Peyer's patch (tissue), 4 donors: ENCODE measurements around the gene NANOGP8. TPM values are rescaled to one million over a fixed set of nuclear protein-coding genes. Genes with fewer than 3 reads are reported as not detected.

Experiments used
- DNase-seq, 3 donors: peaks; one replicate each; pipeline ENCODE4 v3.0.0-alpha.2; 2017 to 2019
- H3K27ac ChIP-seq, 4 donors: fragments of 200-600 bp; sonication (generic); one replicate each; pipeline ENCODE4 v1.5.1; 2016 to 2019
- H3K27me3 ChIP-seq, 2 donors: fragments of 200-600 bp; sonication (generic); one replicate each; pipeline ENCODE4 v1.5.1; 2019
- H3K36me3 ChIP-seq, 3 donors: fragments of 200-600 bp; sonication (generic); one replicate each; pipeline ENCODE4 v1.5.1; 2016 to 2019
- H3K4me1 ChIP-seq, 4 donors: fragments of 200-600 bp; sonication (generic); one replicate each; pipeline ENCODE4 v1.5.1; 2016 to 2019
- H3K4me3 ChIP-seq, 4 donors: fragments of 200-600 bp; sonication (generic); 1 replicate in 3 of 4; 2 replicates in 1 of 4; pipeline ENCODE4 v1.5.1; 2016 to 2019; ENCODE audit warnings: mild to moderate bottlenecking in 1 of 4
- H3K9me3 ChIP-seq, 4 donors: fragments of 200-600 bp; sonication (generic); one replicate each; pipeline ENCODE4 v1.5.1; 2016 to 2019; ENCODE audit warnings: mild to moderate bottlenecking in 1 of 4
- POLR2A ChIP-seq, 2 donors: fragments of 450-650 bp; IDR thresholded peaks; one replicate each; pipeline ENCODE4 v1.5.1; 2017; ENCODE audit warnings: antibody characterized with exemption in 2 of 2, mild to moderate bottlenecking in 2 of 2, moderate library complexity in 2 of 2
- total RNA-seq, 4 donors: library from RNA; depleted of rRNA; stranded (reverse); fragments of >200 nt; gene quantifications; one replicate each; pipeline ENCODE4 v1.1.0, GENCODE V29; 2016
- TF ChIP-seq, protein P1 (sequence below), 6 experiments: fragments of 450-650 bp in 4 of 6; fragments of 200-600 bp in 2 of 6; sonication (generic) in 1 of 6; IDR thresholded peaks; one replicate each; pipeline ENCODE4 v1.5.1; 2017 to 2019; ENCODE audit warnings: antibody characterized with exemption in 6 of 6, mild to moderate bottlenecking in 3 of 6, moderate library complexity in 1 of 6

NANOGP8 gene
- total RNA-seq, 4 donors from 2014 or later, result 1.5 to 1.6 TPM; not detected in 2

DNA sequence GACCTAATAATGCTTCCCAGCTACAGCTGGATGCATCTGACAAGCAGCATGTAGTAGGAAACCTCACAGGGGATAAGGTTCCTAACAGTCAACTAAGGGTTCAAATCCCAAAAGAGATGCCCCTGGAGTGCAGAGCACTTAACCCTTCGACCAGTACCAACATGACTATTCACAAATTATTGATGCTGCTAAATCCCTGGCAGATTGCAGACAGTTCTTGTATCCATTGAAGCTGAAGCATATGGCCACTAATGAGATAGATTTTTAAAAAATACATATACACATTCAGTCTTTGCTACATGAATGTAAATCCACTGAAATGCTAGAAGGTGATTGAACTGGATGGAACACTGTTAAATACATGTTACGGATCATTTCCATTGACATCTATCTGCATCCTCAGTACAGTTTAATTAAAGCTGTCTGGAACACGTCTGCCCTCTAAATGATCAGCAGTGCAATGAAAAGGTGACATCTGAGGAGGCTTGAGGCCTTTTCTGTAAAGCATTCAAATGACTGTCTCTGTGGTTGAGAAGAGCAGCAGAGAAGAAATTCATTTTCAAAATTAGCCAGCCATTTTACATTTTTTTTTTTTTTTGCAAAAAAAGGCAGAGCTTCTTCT, 19.5 kb upstream of the NANOGP8 start:
- no peaks in the 10 kb centered on the region for H3K27me3 ChIP-seq
- DNase-seq, result no peak
- H3K4me1 ChIP-seq, result no peaks in the 10 kb centered on the region
- H3K36me3 ChIP-seq, result no peaks in the 10 kb centered on the region
- no peak overlapping the region for H3K27ac ChIP-seq
- no peaks in the 10 kb centered on the region for H3K9me3 ChIP-seq
- TF ChIP-seq POLR2A (IDR thresholded peaks at IDR 0.05), result no peak
- H3K4me3 ChIP-seq, result no peak overlapping the region

DNA sequence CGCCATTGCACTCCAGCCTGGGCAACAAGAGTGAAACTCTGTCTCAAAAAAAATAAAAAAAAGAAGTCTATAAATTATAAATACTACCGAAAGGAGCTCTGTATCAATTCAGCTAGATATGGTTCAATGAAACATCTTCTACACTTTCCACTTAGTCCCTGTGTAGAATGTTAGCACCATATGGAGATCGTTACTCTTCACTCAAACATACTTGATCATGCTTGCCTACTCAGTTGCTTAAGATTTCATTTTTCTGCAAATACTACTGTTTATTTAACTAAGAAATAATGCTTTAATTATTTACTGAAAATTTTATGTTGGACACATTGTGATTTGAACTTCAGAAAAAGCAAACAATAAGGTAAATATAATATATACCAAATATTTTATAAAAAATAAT, 17.1 kb upstream of the NANOGP8 start:
- DNase-seq, result no peak
- H3K27me3 ChIP-seq, result no peaks in the 10 kb centered on the region
- no peaks in the 10 kb centered on the region for H3K4me1 ChIP-seq
- no peaks in the 10 kb centered on the region for H3K36me3 ChIP-seq
- no peaks in the 10 kb centered on the region for H3K9me3 ChIP-seq
- no peak overlapping the region for H3K4me3 ChIP-seq
- TF ChIP-seq, protein P1, sequence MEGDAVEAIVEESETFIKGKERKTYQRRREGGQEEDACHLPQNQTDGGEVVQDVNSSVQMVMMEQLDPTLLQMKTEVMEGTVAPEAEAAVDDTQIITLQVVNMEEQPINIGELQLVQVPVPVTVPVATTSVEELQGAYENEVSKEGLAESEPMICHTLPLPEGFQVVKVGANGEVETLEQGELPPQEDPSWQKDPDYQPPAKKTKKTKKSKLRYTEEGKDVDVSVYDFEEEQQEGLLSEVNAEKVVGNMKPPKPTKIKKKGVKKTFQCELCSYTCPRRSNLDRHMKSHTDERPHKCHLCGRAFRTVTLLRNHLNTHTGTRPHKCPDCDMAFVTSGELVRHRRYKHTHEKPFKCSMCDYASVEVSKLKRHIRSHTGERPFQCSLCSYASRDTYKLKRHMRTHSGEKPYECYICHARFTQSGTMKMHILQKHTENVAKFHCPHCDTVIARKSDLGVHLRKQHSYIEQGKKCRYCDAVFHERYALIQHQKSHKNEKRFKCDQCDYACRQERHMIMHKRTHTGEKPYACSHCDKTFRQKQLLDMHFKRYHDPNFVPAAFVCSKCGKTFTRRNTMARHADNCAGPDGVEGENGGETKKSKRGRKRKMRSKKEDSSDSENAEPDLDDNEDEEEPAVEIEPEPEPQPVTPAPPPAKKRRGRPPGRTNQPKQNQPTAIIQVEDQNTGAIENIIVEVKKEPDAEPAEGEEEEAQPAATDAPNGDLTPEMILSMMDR (IDR thresholded peaks at IDR 0.05), result no peak
- no peak for TF ChIP-seq POLR2A (IDR thresholded peaks at IDR 0.05)
- no peak overlapping the region for H3K27ac ChIP-seq

DNA sequence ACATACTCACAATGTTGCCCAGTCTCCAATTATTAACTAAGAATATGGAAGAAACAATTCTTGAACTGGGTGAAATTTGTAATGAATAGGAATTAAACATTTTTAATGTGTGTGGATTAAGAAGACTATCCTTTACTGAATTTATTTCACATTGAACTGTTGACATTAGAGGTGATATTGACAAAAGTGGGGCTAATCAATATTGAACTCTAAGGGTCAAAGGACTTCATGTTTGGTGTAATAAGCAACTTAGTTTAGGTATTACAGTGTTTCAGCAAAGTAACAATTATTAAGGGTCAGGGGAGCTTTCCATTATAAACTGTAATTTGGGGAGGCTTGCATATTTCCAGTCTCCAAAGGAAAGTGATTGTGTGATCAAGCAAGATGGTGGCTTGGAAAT, 16.2 kb upstream of the NANOGP8 start:
- DNase-seq, result no peak
- TF ChIP-seq POLR2A (IDR thresholded peaks at IDR 0.05), result no peak
- TF ChIP-seq, protein P1 (IDR thresholded peaks at IDR 0.05), result no peak
- Histone ChIP-seq H3K9me3 (no peaks in the 10 kb centered on the region), H3K36me3 (no peaks in the 10 kb centered on the region), H3K4me1 (no peaks in the 10 kb centered on the region), H3K27ac (no peak overlapping the region), H3K27me3 (no peaks in the 10 kb centered on the region), H3K4me3 (no peak overlapping the region)

DNA sequence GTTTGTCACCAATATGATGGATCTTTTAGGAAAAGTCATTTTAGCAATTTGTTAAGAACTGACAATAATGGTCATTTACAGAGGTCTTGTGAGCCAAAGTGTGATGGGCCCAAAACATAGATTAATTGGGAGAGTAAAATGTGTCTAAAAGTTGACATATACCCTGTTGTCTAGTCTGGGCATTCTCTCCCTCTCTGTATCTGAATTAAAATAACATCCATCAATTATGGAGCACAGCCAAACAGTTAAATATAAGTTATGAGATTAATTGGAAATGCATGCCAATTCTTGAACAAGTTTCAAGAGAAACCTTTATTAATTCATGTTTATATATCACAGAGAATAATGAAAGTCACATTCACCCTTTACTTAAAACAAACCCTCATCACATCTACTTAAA, 13.6 kb upstream of the NANOGP8 start:
- Histone ChIP-seq H3K27me3 (no peaks in the 10 kb centered on the region), H3K27ac (no peak overlapping the region), H3K36me3 (no peaks in the 10 kb centered on the region), H3K4me1 (no peaks in the 10 kb centered on the region), H3K9me3 (no peaks in the 10 kb centered on the region), H3K4me3 (no peak overlapping the region)
- TF ChIP-seq, protein P1 (IDR thresholded peaks at IDR 0.05), result no peak
- no peak for TF ChIP-seq POLR2A (IDR thresholded peaks at IDR 0.05)
- DNase-seq, result no peak

DNA sequence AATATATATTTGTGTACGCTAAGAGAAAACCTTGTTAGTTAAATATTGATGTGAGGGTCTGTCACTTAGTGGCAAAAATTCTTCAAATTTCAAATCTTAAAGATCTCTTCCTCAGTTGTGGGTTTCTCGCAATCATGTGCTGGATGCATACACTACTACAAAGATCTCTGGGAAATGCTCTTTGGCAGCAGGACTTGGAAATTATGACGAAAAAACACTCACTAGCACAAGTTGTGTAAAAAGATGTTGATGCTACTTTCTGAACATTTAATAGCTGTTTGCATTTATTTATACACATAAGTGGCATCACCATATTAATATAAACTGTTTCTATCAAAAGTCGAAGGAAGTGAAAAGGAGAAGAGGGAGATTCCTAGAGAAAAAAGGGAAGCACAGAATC, 10.8 kb upstream of the NANOGP8 start:
- H3K9me3 ChIP-seq, result no peaks in the 10 kb centered on the region
- no peak overlapping the region for H3K4me3 ChIP-seq
- no peaks in the 10 kb centered on the region for H3K4me1 ChIP-seq
- H3K27ac ChIP-seq, result no peak overlapping the region
- no peaks in the 10 kb centered on the region for H3K36me3 ChIP-seq
- no peaks in the 10 kb centered on the region for H3K27me3 ChIP-seq
- DNase-seq, result no peak
- TF ChIP-seq POLR2A (IDR thresholded peaks at IDR 0.05), result no peak
- TF ChIP-seq, protein P1 (IDR thresholded peaks at IDR 0.05), result no peak

DNA sequence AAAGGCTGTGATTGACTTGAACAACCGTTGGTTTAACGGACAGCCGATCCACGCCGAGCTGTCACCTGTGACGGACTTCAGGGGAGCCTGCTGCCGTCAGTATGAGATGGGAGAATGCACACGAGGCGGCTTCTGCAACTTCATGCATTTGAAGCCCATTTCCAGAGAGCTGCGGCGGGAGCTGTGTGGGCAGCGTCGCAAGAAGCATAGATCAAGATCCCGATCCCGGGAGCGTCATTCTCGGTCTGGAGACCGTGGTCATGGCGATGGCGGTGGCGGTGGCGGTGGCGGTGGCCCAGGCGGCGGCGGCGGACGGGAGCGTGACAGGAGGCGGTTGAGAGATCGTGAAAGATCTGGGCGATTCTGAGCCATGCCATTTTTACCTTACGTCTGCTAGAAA, 7.8 kb upstream of the NANOGP8 start:
- no peaks in the 10 kb centered on the region for H3K4me1 ChIP-seq
- H3K4me3 ChIP-seq, result no peak overlapping the region

More for the DNA sequence above, 7.8 kb upstream of the NANOGP8 start:
- Histone ChIP-seq H3K9me3 (no peaks in the 10 kb centered on the region), H3K27ac (no peak overlapping the region), H3K36me3 (no peaks in the 10 kb centered on the region), H3K27me3 (no peaks in the 10 kb centered on the region)
- DNase-seq, result no peak
- TF ChIP-seq POLR2A (IDR thresholded peaks at IDR 0.05), result no peak
- TF ChIP-seq, protein P1 (IDR thresholded peaks at IDR 0.05), result no peak
